Fibroblast of lung (primary cell): ENCODE data around the gene NANS.

ENCODE experiments used
- EZH2 ChIP-seq: IDR thresholded peaks from 2 replicates; pipeline ENCODE4 v1.5.1; 2012; ENCODE audit warnings: low read length, control low read depth, mild to moderate bottlenecking; ENCODE audit errors: missing control alignments
- TF ChIP-seq, protein P1 (sequence below), 2 donors: IDR thresholded peaks in 1 of 2; conservative IDR thresholded peaks in 1 of 2; 1 replicate in 1 of 2; 2 replicates in 1 of 2; pipeline ENCODE4 v1.5.1; 2011 to 2012; ENCODE audit warnings: low read length in 2 of 2, control low read depth in 1 of 2, inconsistent platforms in 1 of 2, low read depth in 1 of 2, mild to moderate bottlenecking in 1 of 2

DNA sequence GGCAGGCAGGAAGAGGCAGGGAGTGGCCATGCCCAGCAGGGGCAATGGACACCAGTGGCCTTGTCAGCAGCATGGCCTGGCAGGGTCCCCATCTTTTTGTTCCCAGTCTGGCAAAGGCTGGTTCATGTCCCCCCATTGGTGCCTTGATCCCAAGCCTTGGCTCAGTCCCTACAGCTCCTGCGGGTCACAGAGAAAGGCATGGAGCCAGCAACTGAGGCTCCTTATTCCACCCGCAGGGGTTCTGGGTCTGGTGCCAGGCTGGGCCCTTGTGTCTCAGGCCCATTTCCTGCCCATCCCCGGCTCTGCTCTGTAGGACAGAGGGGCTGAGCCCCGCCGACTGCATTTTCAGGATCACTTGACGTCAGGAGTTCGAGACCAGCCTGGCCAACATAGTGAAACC, 48.5 kb downstream of the NANS start:
- TF ChIP-seq, protein P1, sequence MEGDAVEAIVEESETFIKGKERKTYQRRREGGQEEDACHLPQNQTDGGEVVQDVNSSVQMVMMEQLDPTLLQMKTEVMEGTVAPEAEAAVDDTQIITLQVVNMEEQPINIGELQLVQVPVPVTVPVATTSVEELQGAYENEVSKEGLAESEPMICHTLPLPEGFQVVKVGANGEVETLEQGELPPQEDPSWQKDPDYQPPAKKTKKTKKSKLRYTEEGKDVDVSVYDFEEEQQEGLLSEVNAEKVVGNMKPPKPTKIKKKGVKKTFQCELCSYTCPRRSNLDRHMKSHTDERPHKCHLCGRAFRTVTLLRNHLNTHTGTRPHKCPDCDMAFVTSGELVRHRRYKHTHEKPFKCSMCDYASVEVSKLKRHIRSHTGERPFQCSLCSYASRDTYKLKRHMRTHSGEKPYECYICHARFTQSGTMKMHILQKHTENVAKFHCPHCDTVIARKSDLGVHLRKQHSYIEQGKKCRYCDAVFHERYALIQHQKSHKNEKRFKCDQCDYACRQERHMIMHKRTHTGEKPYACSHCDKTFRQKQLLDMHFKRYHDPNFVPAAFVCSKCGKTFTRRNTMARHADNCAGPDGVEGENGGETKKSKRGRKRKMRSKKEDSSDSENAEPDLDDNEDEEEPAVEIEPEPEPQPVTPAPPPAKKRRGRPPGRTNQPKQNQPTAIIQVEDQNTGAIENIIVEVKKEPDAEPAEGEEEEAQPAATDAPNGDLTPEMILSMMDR (conservative IDR thresholded peaks at IDR 0.05 in 1 of 2, IDR thresholded peaks at IDR 0.05 in 1 of 2; ENCODE audit: low read depth in 1 of 2, low read length in 2 of 2), result no peak
- TF ChIP-seq EZH2, result no peak
